Liver (tissue), 2 donors: ENCODE results near the gene INHBC.

ENCODE experiments used
- REST ChIP-seq: IDR thresholded peaks from 2 replicates; pipeline ENCODE4 v1.6.1; 2016; ENCODE audit warnings: antibody characterized with exemption, mild to moderate bottlenecking
- RXRA ChIP-seq, 2 donors: IDR thresholded peaks; 2 replicates each; pipeline ENCODE4 v1.6.1; 2017 to 2018; ENCODE audit warnings: antibody characterized with exemption in 2 of 2, mild to moderate bottlenecking in 1 of 2
- donor health status: healthy.

- no peak for TF ChIP-seq RXRA (IDR thresholded peaks at IDR 0.05)
- no peak for TF ChIP-seq REST
Observed at GRCh38 chr12:57464569-57464968, 30.0 kb downstream of the INHBC start.
